ENCODE measurements around the gene HNRNPD.
"Not testable (repeated sequence)": the region's sequence is repeated elsewhere in the genome, so short reads cannot be mapped to it uniquely, and the experiment has no call there.

Gene HNRNPD

GRCh38 chr4:82372517-82373485, 990 bp downstream of the HNRNPD start:
- peak; percentile 68 for DNase-seq

DNA sequence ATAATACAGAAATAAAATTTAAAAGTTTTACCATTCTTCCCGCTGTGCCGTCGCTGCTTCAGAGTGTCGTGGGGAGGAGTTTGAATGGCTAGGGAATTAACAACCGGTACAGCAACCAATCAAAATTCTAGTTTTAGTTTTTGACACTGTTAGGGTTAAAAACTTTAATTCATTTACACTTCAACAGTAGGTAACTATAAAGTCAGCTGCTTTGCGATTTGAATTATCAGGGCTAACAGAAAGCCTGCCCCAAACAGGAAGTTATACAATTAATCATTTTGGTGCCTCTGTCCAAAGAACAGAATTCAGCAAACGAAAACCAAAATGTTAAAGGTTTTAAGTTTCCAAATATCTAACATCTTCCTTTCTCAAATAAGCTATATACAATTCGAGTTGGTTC, 2.3 kb downstream of the HNRNPD start:
- DNase-seq = no peak

- DNase-seq = no peak
Measured at GRCh38 chr4:82367438-82368097, 6.2 kb downstream of the HNRNPD start.

DNA sequence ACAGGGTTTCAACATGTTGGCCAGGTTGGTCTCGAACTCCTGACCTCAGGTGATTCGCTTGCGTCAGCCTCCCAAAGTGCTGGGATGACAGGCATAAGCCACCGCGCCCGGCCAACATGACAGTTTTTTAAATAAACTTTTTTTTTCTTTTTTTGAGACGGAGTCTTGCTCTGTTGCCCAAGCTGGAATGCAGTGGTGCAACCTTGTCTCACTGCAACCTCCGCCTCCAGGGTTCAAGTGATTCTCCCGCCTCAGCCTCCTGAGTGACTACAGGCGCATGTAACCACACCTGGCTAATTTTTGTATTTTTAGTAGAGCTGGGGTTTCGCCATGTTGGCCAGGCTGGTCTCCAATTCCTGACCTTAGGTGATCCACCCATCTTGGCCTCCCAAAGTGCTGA, 7.4 kb downstream of the HNRNPD start:
- DNase-seq = not testable (repeated sequence)

GRCh38 chr4:82363896-82364487, 9.8 kb downstream of the HNRNPD start:
- no peak for DNase-seq

DNA sequence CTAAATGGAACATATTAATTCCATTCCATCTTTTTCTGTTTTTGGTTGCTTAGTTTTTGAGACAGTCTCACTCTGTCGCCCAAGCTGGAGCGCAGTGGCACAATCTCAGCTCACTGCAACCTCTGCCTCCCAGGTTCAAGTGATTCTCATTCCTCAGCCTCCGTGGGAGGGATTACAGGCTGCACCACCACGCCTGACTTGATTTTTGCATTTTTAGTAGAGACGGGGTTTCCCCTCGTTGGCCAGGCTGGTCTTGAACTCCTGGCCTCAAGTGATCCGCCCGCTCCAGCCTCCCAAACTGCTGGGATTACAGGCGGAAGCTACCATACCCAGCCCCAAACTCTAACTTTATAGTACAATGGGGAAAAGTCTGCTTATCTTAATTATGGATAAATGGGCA, 11.2 kb downstream of the HNRNPD start:
- no peak for DNase-seq

GRCh38 chr4:82360298-82361177, 13.3 kb downstream of the HNRNPD start:
- no peak for DNase-seq

DNA sequence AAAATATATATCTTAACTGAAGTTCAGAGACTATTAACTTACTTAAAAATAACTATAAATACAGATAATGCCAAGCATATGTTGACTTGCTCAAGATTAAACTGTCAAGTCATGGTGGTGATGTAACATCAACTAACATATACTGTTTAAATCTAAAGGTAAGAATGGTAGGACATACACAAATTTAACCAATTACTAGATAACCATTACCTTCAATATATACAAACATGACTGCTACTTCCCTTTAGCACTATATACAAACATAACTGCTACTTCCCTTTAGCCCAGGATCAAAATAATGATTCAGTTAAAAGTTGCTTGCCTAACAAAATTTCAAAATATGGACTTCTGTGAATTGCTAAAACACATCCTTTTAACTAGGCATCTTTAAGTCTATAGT, 14.9 kb downstream of the HNRNPD start:
- DNase-seq = no peak

GRCh38 chr4:82357640-82358039, 16.2 kb downstream of the HNRNPD start:
- no peak for DNase-seq

- DNase-seq = no peak
Measured at GRCh38 chr4:82354788-82355187, 19.0 kb downstream of the HNRNPD start.

GRCh38 chr4:82352825-82353366, 20.9 kb downstream of the HNRNPD start:
- no peak for DNase-seq

DNA sequence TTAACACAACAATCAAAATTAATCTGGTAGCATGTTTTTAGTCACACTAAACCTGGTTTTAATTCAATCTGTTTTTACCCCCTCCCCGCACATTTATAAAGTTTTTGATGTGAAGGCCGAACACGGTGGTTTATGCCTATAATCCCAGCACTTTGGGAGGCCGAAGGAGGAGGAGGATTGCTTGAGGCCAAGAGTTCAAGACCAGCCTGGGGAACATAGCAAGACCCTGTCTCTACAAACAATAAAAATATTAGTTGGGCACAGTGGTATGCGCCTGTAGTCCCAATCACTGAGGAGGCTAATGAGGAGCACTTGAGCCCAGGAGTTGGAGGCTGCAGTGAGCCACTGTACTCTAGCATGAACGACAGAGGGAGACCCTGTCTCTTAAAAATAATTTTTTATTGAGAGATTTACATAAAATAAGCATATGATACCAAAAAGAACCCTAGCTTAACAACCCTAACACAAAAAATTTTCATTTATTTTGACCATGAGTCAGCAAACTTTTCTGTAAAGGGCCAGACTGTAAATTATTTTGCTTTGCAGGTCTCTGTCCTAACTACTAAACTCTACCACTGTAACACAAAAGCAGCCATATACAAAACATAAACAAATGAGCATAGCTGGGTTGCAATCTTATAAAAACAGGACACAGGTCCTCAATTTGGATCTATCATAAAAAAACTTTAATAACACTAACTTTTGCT, 21.5 kb downstream of the HNRNPD start:
- no peak for DNase-seq

- no peak for DNase-seq
Measured at GRCh38 chr4:82346126-82346525, 27.7 kb downstream of the HNRNPD start.

- no peak for DNase-seq
Measured at GRCh38 chr4:82335043-82335442, 38.7 kb downstream of the HNRNPD start.

DNA sequence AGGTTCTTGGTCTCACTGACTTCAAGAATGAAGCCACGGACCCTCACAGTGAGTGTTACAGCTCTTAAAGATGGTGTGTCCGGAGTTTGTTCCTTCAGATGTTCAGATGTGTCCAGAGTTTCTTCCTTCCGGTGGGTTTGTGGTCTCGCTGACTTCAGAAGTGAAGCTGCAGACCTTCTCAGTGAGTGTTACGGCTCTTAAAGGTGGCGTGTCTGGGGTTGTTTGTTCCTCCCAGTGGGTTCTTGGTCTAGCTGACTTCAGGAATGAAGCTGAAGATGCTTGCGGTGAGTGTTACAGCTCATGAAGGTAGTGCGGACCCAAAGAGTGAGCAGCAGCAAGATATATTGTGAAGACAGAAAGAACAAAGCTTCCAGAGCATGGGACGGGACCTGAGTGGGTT, 40.1 kb downstream of the HNRNPD start:
- not testable (repeated sequence) for DNase-seq

DNA sequence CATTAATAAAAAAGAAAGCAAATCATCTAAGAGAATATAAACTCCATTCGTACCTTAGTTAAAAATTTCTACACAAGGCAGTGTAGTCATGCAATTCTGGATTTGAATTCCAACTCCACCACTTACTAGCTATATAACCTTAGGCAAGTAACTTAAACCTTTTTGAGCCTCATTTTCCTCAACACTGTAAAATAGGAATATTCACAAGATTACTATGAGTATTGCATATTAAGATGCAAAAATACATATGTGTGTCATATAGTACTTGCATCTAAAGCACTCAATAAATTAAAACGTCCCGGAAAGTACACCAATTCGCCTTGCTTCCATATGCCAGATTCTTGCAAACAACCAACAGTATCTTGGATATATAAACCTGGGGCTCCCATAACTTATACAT, 42.0 kb downstream of the HNRNPD start:
- no peak for DNase-seq

DNA sequence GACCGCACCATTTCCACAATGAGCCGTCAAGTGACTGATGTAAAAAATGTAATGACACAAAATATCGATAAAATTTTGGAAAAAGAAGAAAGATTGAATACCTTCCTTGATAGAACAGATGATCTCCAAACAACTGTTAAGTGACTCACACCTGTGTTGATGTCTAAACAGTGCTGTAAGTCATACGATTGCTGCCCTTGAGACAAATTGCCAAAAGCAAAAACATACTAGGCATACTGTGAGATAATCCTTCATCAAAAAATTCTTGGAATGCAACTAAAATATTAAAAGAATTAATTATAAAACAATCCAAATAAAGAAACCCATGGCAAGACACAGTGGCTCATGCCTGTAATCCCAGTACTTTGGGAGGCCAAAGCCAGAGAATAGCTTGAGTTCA, 53.4 kb downstream of the HNRNPD start:
- no peak for DNase-seq

DNA sequence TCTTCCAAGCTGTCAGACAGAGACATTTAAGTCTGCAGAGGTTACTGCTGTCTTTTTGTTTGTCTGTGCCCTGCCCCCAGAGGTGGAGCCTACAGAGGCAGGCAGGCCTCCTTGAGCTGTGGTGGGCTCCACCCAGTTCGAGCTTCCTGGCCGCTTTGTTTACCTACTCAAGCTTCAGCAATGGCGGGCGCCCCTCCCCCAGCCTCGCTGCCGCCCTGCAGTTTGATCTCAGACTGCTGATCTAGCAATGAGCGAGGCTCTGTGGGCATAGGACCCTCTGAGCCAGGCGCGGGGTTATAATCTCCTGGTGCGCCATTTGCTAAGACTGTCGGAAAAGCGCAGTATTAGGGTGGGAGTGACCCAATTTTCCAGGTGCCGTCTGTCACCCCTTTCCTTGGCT, 70.7 kb downstream of the HNRNPD start:
- DNase-seq = not testable (repeated sequence)
